Right atrium auricular region (tissue), 2 donors: ENCODE measurements around the gene ZBTB7C. TPM values are rescaled to one million over a fixed set of nuclear protein-coding genes. Genes with fewer than 3 reads are reported as not detected.

ENCODE experiments used
- DNase-seq: peaks from one replicate; pipeline ENCODE4 v3.0.0-alpha.2; 2019; ENCODE audit warnings: low spot score
- H3K27ac ChIP-seq, 2 donors: fragments of 200-600 bp; sonication (generic); 1 replicate in 1 of 2; 2 replicates in 1 of 2; pipeline ENCODE4 v1.5.1; 2016 to 2019
- H3K27me3 ChIP-seq, 2 donors: fragments of 200-600 bp; sonication (generic); one replicate each; pipeline versions ENCODE4 v1.5.1 to v1.6.0; 2017 to 2019
- H3K36me3 ChIP-seq: fragments of 200-600 bp; sonication (generic); one replicate; pipeline ENCODE4 v1.5.1; 2016
- H3K4me1 ChIP-seq, 2 donors: fragments of 200-600 bp; sonication (generic); one replicate each; pipeline versions ENCODE4 v1.5.1 to v1.6.0; 2017 to 2019
- H3K4me3 ChIP-seq, 2 donors: fragments of 200-600 bp; sonication (generic); 1 replicate in 1 of 2; 2 replicates in 1 of 2; pipeline ENCODE4 v1.5.1; 2017 to 2019; ENCODE audit warnings: mild to moderate bottlenecking in 1 of 2, moderate library complexity in 1 of 2
- H3K9me3 ChIP-seq, 2 donors: fragments of 200-600 bp; sonication (generic); one replicate each; pipeline ENCODE4 v1.5.1; 2019
- total RNA-seq, 2 donors: library from RNA; depleted of rRNA; stranded (reverse); fragments of >200 nt; gene quantifications; one replicate each; pipeline ENCODE4 v1.1.0, GENCODE V29; 2016
- TF ChIP-seq, protein P1 (sequence below), 2 donors: fragments of 200-600 bp; sonication (generic); IDR thresholded peaks; one replicate each; pipeline ENCODE4 v1.5.1; 2019; ENCODE audit warnings: antibody characterized with exemption in 2 of 2

Gene ZBTB7C
- total RNA-seq, 2 donors from 2014 or later: 1.8 to 7.7 TPM

DNA sequence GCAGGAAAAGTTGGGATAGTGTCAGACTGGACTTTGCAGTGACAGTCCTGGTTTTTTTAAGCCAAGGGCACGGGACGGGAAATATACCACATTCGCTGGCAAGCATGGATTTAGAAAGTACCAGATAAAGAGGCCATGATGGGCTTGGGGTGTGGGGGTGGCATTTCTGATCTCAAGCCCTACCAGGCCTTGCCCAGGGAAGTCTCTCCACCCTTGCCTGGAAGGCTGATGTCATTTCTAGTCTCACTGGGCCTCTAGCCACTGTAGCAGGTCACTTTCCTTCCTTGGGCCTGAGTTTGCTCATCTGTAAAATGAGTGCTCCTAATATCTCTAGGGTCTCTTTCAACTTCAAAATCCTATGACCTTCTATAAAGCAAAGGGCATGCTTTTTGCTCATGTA lies 1.8 kb downstream of the ZBTB7C start:
- no peaks in the 10 kb centered on the region for H3K27me3 ChIP-seq

DNA sequence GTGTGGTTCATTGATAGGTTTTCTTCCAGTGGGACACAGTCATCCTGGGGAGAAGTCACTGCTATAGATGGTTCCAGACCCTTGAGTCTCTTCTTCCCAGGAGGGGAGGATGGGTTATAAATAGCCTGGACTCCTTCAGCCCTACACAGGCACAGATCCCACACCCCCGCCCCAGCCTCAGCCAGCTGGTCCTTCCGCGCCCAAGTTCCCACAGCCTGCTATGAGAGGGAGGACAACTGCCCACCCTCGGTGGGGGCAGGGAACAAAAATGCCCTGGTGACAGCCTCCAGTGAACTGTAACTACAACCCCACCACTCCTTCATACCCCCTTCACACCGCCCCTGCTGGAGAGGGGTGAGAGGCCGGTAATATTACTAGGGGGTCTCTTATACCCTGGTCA lies 3.2 kb downstream of the ZBTB7C start:
- no peak overlapping the region for H3K27ac ChIP-seq
- no peak for DNase-seq

More for the DNA sequence above, 1.8 kb downstream of the ZBTB7C start:
- H3K4me3 ChIP-seq: no peak overlapping the region
- no peaks in the 10 kb centered on the region for H3K36me3 ChIP-seq
- DNase-seq: no peak
- no peaks in the 10 kb centered on the region for H3K9me3 ChIP-seq
- peaks cover 0 to 19% of the 10 kb centered on the region in 2 donors for H3K4me1 ChIP-seq
- TF ChIP-seq, protein P1, sequence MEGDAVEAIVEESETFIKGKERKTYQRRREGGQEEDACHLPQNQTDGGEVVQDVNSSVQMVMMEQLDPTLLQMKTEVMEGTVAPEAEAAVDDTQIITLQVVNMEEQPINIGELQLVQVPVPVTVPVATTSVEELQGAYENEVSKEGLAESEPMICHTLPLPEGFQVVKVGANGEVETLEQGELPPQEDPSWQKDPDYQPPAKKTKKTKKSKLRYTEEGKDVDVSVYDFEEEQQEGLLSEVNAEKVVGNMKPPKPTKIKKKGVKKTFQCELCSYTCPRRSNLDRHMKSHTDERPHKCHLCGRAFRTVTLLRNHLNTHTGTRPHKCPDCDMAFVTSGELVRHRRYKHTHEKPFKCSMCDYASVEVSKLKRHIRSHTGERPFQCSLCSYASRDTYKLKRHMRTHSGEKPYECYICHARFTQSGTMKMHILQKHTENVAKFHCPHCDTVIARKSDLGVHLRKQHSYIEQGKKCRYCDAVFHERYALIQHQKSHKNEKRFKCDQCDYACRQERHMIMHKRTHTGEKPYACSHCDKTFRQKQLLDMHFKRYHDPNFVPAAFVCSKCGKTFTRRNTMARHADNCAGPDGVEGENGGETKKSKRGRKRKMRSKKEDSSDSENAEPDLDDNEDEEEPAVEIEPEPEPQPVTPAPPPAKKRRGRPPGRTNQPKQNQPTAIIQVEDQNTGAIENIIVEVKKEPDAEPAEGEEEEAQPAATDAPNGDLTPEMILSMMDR (IDR thresholded peaks at IDR 0.05): no peak
- H3K27ac ChIP-seq: peak overlapping the region in 1 of 2 donors; percentile 6

DNA sequence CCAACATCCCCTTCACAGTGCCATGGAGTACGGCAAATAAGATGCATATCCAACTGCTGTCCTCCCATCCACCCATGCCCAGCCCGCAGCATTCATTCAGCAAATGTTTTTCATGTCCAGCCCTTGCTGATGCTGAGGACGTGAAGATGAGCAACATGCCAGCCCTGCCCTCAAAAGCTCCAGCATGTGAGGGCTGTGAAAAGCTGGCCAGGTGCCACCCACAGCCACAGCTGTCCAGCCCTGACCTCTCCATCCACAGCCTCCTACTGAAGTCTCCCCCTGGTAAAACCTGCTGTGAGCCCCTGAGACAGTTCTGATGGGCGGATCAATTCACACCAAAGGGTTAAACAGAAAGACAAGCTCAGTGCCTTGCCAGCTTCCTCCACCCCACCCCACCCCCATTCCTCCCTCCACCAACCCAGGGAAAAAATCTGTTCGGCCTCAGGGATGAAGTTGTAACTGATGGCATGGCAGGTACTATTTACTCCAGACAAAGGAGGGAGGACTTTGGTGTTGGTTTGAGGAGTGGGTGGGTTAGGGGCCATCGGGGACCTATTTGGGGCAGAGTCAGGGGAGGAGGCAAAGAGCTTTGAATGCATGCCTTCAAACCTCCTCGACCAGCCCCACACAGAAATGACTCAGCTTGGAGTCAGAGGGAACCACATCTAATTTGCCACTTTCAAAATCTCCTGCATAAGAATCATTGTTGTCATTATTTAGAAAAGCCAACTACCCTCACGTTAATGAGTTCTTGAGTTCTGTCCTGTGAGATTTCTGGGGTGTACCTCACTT lies 4.3 kb downstream of the ZBTB7C start:
- Histone ChIP-seq H3K36me3 (no peaks in the 10 kb centered on the region), H3K27me3 (no peaks in the 10 kb centered on the region), H3K4me3 (no peak overlapping the region), H3K4me1 (peaks cover 0 to 14% of the 10 kb centered on the region in 2 donors), H3K9me3 (no peaks in the 10 kb centered on the region), H3K27ac (no peak overlapping the region)
- TF ChIP-seq, protein P1 (IDR thresholded peaks at IDR 0.05): no peak
- no peak for DNase-seq

More for the DNA sequence above, 3.2 kb downstream of the ZBTB7C start:
- H3K36me3 ChIP-seq: no peaks in the 10 kb centered on the region
- no peaks in the 10 kb centered on the region for H3K27me3 ChIP-seq
- TF ChIP-seq, protein P1 (IDR thresholded peaks at IDR 0.05): no peak
- no peak overlapping the region for H3K4me3 ChIP-seq
- no peaks in the 10 kb centered on the region for H3K9me3 ChIP-seq
- H3K4me1 ChIP-seq: peaks cover 0 to 19% of the 10 kb centered on the region in 2 donors

DNA sequence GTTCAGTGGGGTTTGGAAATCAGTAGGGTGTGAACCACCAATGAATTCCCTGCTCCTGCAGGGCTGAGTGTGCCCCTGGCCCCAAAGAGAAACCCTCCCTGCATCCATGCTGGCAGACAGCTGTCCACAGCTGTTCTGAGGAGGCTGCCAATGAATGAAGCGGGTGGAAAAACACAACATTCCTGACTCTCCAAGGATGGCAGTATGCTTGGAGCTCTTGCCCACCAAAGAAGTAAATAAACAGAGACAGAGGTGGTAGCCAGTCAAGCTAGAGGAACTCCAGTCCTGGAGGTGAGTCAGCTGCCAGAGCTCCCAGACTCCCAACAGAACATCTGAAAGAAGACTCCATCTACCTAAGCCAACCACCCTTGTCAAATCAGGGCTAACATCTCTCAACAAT lies 6.2 kb downstream of the ZBTB7C start:
- Histone ChIP-seq H3K27ac (no peak overlapping the region), H3K4me1 (peaks cover 0 to 8% of the 10 kb centered on the region in 2 donors), H3K9me3 (no peaks in the 10 kb centered on the region), H3K36me3 (no peaks in the 10 kb centered on the region), H3K27me3 (no peaks in the 10 kb centered on the region), H3K4me3 (no peak overlapping the region)
- TF ChIP-seq, protein P1 (IDR thresholded peaks at IDR 0.05): no peak
- no peak for DNase-seq

DNA sequence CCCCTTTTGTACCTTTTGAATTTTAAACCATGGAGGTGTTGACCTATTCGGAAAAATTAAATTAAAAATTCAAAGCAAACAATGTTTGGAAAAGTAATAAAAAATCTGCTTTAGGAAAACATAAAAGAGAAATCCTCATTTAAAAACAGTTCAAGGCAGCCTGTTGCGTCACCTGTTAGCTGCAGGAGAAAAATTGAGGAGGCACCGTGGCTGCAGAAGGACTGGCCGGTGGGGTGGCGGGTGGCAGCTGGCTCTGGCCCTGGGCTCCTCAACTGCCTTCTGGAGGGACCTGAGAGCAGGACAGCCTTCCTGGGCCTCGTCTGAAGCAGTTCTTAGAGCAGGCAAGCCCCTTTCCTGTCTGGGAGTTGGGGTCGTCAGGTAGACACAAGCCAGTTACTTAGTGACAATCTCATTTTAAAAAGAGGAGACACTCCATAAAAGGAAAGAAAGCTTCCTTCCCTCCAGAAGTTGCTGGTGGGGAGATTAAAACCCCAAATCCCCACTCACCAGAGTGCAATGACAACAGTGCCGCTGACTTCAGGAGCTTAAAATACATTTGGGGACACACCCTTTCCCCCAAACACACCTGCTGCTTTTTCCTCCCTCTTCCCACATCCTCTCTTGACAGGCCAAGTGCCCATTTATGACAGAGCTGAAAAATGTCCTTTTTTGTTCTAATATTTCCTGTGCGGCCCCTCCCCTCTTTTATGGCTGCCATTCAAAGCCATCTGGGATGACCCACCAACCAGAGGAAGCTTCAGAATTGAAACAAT lies 9.7 kb downstream of the ZBTB7C start:
- H3K27me3 ChIP-seq: no peaks in the 10 kb centered on the region
- no peaks in the 10 kb centered on the region for H3K9me3 ChIP-seq
- H3K27ac ChIP-seq: no peak overlapping the region
- no peaks in the 10 kb centered on the region for H3K36me3 ChIP-seq
- TF ChIP-seq, protein P1 (IDR thresholded peaks at IDR 0.05): no peak
- peaks cover 0 to 3% of the 10 kb centered on the region in 2 donors for H3K4me1 ChIP-seq
- no peak for DNase-seq
- H3K4me3 ChIP-seq: no peak overlapping the region
